ENCODE results near the gene LGSN. TPM values are rescaled to one million over a fixed set of nuclear protein-coding genes. Genes with fewer than 3 reads are reported as not detected.
"Not testable (repeated sequence)": the region's sequence is repeated elsewhere in the genome, so short reads cannot be mapped to it uniquely, and the experiment has no call there.

The LGSN gene
- not detected for total RNA-seq
- long read RNA-seq, result 0 reads

GRCh38 chr6:63319939-63320338, at the start of gene LGSN:
Gene LGSN, minus strand, starts transcription at chr6:63319983. Its CDS starts 40 bp downstream, at chr6:63319943.
- no peak for DNase-seq (ENCODE audit: low spot score)

GRCh38 chr6:63368347-63368746, 48.6 kb upstream of the LGSN start:
- no peak for DNase-seq (ENCODE audit: low spot score)

GRCh38 chr6:63362500-63363120, 42.8 kb upstream of the LGSN start:
- DNase-seq (ENCODE audit: low spot score), result not testable (repeated sequence)

- not testable (repeated sequence) for DNase-seq (ENCODE audit: low spot score)
Observed at GRCh38 chr6:63357384-63357783, 37.6 kb upstream of the LGSN start.

- DNase-seq (ENCODE audit: low spot score), result no peak
Observed at GRCh38 chr6:63355632-63356031, 35.8 kb upstream of the LGSN start.

- DNase-seq (ENCODE audit: low spot score), result no peak
Observed at GRCh38 chr6:63353286-63353630, 33.5 kb upstream of the LGSN start.

GRCh38 chr6:63352544-63353285, 32.9 kb upstream of the LGSN start:
- no peak for DNase-seq (ENCODE audit: low spot score)

- no peak for DNase-seq (ENCODE audit: low spot score)
Observed at GRCh38 chr6:63352069-63352543, 32.3 kb upstream of the LGSN start.

GRCh38 chr6:63349401-63349800, 29.6 kb upstream of the LGSN start:
- no peak for DNase-seq (ENCODE audit: low spot score)

GRCh38 chr6:63348836-63349235, 29.1 kb upstream of the LGSN start:
- no peak for DNase-seq (ENCODE audit: low spot score)

- DNase-seq (ENCODE audit: low spot score), result no peak
Observed at GRCh38 chr6:63347599-63347998, 27.8 kb upstream of the LGSN start.

- no peak for DNase-seq (ENCODE audit: low spot score)
Observed at GRCh38 chr6:63346217-63346835, 26.5 kb upstream of the LGSN start.

- DNase-seq (ENCODE audit: low spot score), result no peak
Observed at GRCh38 chr6:63340351-63340750, 20.6 kb upstream of the LGSN start.

- DNase-seq (ENCODE audit: low spot score), result not testable (repeated sequence)
Observed at GRCh38 chr6:63334652-63335051, 14.9 kb upstream of the LGSN start.

GRCh38 chr6:63333440-63333839, 13.7 kb upstream of the LGSN start:
- DNase-seq (ENCODE audit: low spot score), result no peak

GRCh38 chr6:63326630-63327029, 6.8 kb upstream of the LGSN start:
- not testable (repeated sequence) for DNase-seq (ENCODE audit: low spot score)

- DNase-seq (ENCODE audit: low spot score), result no peak
Observed at GRCh38 chr6:63322981-63323380, 3.2 kb upstream of the LGSN start.

GRCh38 chr6:63321821-63322220, 2.0 kb upstream of the LGSN start:
- no peak for DNase-seq (ENCODE audit: low spot score)

GRCh38 chr6:63317641-63318040, 2.1 kb downstream of the LGSN start:
- no peak for DNase-seq (ENCODE audit: low spot score)

GRCh38 chr6:63316113-63316512, 3.7 kb downstream of the LGSN start:
- no peak for DNase-seq (ENCODE audit: low spot score)

GRCh38 chr6:63313111-63313510, 6.7 kb downstream of the LGSN start:
- DNase-seq (ENCODE audit: low spot score), result no peak

GRCh38 chr6:63307581-63308246, 12.1 kb downstream of the LGSN start:
- DNase-seq (ENCODE audit: low spot score), result no peak

Measured in mesenteric fat pad (tissue), 1 donor.